ENCODE results near the gene GNRH2. TPM values are rescaled to one million over a fixed set of nuclear protein-coding genes. Genes with fewer than 3 reads are reported as not detected.

The GNRH2 gene
- total and polyA plus RNA-seq, 2 donors (not counting 1 experiment from before 2014, with no cell fraction given) = 2.5 TPM; not detected in 1

GRCh38 chr20:3003416-3003815 lies 40.0 kb upstream of the GNRH2 start:
- Histone ChIP-seq H3K4me2 (replicated peaks; ENCODE audit: low read depth, low read length, poor library complexity, severe bottlenecking) (no peak overlapping the region), H3K4me3 (ENCODE audit: control extremely low read depth in 1 of 5, extremely low read depth in 1 of 5, insufficient read depth in 1 of 5, low read depth in 2 of 5, low read length in 4 of 5) (no peak overlapping the region), H3K9ac (ENCODE audit: low read length) (no peak overlapping the region), H3K27me3 (replicated peaks in 1 of 4; ENCODE audit: control extremely low read depth in 1 of 4, control insufficient read depth in 3 of 4, insufficient read depth in 4 of 4, low read length in 3 of 4) (no peaks in the 10 kb centered on the region), H3K9me3 (ENCODE audit: control extremely low read depth in 1 of 3, control insufficient read depth in 2 of 3, insufficient read depth in 1 of 3, low read length in 2 of 3) (no peaks in the 10 kb centered on the region), H4K20me1 (ENCODE audit: control insufficient read depth, insufficient read depth, low read length, poor library complexity, severe bottlenecking) (no peaks in the 10 kb centered on the region), H3K79me2 (ENCODE audit: control insufficient read depth, insufficient read depth, low read length) (no peaks in the 10 kb centered on the region), H3K4me1 (ENCODE audit: control insufficient read depth in 2 of 2, insufficient read depth in 2 of 2, low read length in 2 of 2) (no peaks in the 10 kb centered on the region), H2AFZ (ENCODE audit: insufficient read depth, low read depth, low read length, poor library complexity, severe bottlenecking) (no peak overlapping the region), H3K27ac (ENCODE audit: low read length in 2 of 2) (no peak overlapping the region), H3K36me3 (replicated peaks in 1 of 2; ENCODE audit: control extremely low read depth in 1 of 2, control insufficient read depth in 1 of 2, extremely low read depth in 1 of 2, insufficient read depth in 2 of 2, low read length in 1 of 2) (peaks cover 4 to 34% of the 10 kb centered on the region in 2 experiments)
- TF ChIP-seq, protein P1, sequence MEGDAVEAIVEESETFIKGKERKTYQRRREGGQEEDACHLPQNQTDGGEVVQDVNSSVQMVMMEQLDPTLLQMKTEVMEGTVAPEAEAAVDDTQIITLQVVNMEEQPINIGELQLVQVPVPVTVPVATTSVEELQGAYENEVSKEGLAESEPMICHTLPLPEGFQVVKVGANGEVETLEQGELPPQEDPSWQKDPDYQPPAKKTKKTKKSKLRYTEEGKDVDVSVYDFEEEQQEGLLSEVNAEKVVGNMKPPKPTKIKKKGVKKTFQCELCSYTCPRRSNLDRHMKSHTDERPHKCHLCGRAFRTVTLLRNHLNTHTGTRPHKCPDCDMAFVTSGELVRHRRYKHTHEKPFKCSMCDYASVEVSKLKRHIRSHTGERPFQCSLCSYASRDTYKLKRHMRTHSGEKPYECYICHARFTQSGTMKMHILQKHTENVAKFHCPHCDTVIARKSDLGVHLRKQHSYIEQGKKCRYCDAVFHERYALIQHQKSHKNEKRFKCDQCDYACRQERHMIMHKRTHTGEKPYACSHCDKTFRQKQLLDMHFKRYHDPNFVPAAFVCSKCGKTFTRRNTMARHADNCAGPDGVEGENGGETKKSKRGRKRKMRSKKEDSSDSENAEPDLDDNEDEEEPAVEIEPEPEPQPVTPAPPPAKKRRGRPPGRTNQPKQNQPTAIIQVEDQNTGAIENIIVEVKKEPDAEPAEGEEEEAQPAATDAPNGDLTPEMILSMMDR (IDR thresholded peaks at IDR 0.05) = no peak
- TF ChIP-seq EZH2 (IDR thresholded peaks at IDR 0.05; ENCODE audit: borderline replicate concordance, insufficient read depth, low read depth, low read length, poor library complexity, severe bottlenecking) = no peak
- intact Hi-C loops (cut with micrococcal nuclease) = no loop called here
- Mint-ChIP-seq H3K27me3 (no peaks in the 10 kb centered on the region), H3K9me3 (ENCODE audit: insufficient read depth) (no peaks in the 10 kb centered on the region), H3K27ac (no peak overlapping the region), H3K4me3 (no peak overlapping the region), H3K4me1 (no peaks in the 10 kb centered on the region)
- no CpG with 5 or more reads among the region's 2 CpGs for WGBS (ENCODE audit: insufficient coverage)
- DNase-seq (no peak), ATAC-seq (ENCODE audit: low read depth) (no peak)
- ChIA-PET POLR2A (no interaction called here), CTCF (no interaction called here)

DNA sequence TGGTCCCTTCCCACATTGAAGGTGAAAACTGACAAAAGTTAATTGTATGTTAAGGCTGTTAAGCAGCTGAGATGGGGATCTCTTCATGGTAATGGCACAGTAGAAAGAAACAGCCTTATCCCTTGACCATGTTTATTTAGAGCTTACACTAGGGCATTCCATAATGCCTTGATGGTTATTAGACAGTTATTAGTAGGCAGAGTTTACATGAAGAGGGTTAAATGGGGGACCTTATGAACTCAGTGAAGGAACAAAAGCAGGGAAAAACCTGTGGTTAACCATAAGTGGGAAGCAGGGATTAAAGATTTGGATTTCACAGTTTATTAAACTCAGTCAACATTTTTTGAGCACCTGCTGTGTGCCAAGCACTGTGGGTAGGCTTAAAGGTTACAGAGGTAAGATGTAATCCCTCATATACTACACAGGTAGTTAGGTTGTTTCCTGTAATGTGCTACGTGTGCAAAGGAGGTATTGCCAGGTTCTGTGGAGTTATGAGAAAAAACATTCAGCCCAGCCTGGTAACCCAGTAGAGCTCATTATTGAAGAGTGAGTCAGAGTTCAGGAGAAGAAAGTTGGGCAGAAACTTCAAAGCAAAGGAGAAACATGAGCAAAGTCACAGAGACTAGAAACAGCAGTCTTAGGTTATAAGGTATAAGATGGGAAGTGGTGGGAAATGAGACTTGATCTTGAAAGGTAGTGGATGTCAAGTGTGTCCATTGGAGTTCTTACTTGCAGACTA lies 32.3 kb upstream of the GNRH2 start:
- Histone ChIP-seq H3K4me2 (replicated peaks; ENCODE audit: low read depth, low read length, poor library complexity, severe bottlenecking) (no peak overlapping the region), H3K4me1 (ENCODE audit: control insufficient read depth in 2 of 2, insufficient read depth in 2 of 2, low read length in 2 of 2) (no peaks in the 10 kb centered on the region), H3K79me2 (ENCODE audit: control insufficient read depth, insufficient read depth, low read length) (no peaks in the 10 kb centered on the region), H3K9me3 (ENCODE audit: control extremely low read depth in 1 of 3, control insufficient read depth in 2 of 3, insufficient read depth in 1 of 3, low read length in 2 of 3) (no peaks in the 10 kb centered on the region), H3K27me3 (replicated peaks in 1 of 4; ENCODE audit: control extremely low read depth in 1 of 4, control insufficient read depth in 3 of 4, insufficient read depth in 4 of 4, low read length in 3 of 4) (no peaks in the 10 kb centered on the region), H3K9ac (ENCODE audit: low read length) (no peak overlapping the region), H4K20me1 (ENCODE audit: control insufficient read depth, insufficient read depth, low read length, poor library complexity, severe bottlenecking) (no peaks in the 10 kb centered on the region), H2AFZ (ENCODE audit: insufficient read depth, low read depth, low read length, poor library complexity, severe bottlenecking) (no peak overlapping the region), H3K36me3 (replicated peaks in 1 of 2; ENCODE audit: control extremely low read depth in 1 of 2, control insufficient read depth in 1 of 2, extremely low read depth in 1 of 2, insufficient read depth in 2 of 2, low read length in 1 of 2) (peaks cover 8 to 45% of the 10 kb centered on the region in 2 experiments), H3K4me3 (ENCODE audit: control extremely low read depth in 1 of 5, extremely low read depth in 1 of 5, insufficient read depth in 1 of 5, low read depth in 2 of 5, low read length in 4 of 5) (no peak overlapping the region), H3K27ac (ENCODE audit: low read length in 2 of 2) (no peak overlapping the region)
- CTCF ChIA-PET = interaction anchor here (1.1 kb wide), 1 partner anchor 10 kb away, joined by 3 read pairs; no protein-coding TSS in a partner anchor
- POLR2A ChIA-PET = no interaction called here
- Mint-ChIP-seq H3K4me1 (no peaks in the 10 kb centered on the region), H3K4me3 (no peak overlapping the region), H3K9me3 (ENCODE audit: insufficient read depth) (no peaks in the 10 kb centered on the region), H3K27me3 (no peaks in the 10 kb centered on the region), H3K27ac (no peak overlapping the region)
- DNase-seq = no peak
- 56% methylated on average over 1 of the region's 1 CpG for WGBS (ENCODE audit: insufficient coverage)
- TF ChIP-seq, protein P1 (IDR thresholded peaks at IDR 0.05) = no peak
- TF ChIP-seq EZH2 (IDR thresholded peaks at IDR 0.05; ENCODE audit: borderline replicate concordance, insufficient read depth, low read depth, low read length, poor library complexity, severe bottlenecking) = no peak
- intact Hi-C loops (cut with micrococcal nuclease) = no loop called here
- no peak for ATAC-seq (ENCODE audit: low read depth)
